Endometrial microvascular endothelial cells (primary cell): ENCODE data around the gene SLC5A9. TPM values are rescaled to one million over a fixed set of nuclear protein-coding genes. Genes with fewer than 3 reads are reported as not detected.

ENCODE experiments used
- in situ Hi-C: cut with HindIII; loops from 2 replicates; pipeline ENCODE4 v1.10.0; 2017; ENCODE audit warnings: low sequenced_read_pairs, low pct_unique_long_range_greater_than_20kb; ENCODE audit errors: inconsistent ontology term
- total RNA-seq: library from RNA; depleted of rRNA; stranded (reverse); fragments of >200 nt; gene quantifications from one replicate; pipeline ENCODE4 v1.2.3, GENCODE V29; 2015; ENCODE audit errors: inconsistent ontology term

The SLC5A9 gene
- total RNA-seq = not detected

DNA sequence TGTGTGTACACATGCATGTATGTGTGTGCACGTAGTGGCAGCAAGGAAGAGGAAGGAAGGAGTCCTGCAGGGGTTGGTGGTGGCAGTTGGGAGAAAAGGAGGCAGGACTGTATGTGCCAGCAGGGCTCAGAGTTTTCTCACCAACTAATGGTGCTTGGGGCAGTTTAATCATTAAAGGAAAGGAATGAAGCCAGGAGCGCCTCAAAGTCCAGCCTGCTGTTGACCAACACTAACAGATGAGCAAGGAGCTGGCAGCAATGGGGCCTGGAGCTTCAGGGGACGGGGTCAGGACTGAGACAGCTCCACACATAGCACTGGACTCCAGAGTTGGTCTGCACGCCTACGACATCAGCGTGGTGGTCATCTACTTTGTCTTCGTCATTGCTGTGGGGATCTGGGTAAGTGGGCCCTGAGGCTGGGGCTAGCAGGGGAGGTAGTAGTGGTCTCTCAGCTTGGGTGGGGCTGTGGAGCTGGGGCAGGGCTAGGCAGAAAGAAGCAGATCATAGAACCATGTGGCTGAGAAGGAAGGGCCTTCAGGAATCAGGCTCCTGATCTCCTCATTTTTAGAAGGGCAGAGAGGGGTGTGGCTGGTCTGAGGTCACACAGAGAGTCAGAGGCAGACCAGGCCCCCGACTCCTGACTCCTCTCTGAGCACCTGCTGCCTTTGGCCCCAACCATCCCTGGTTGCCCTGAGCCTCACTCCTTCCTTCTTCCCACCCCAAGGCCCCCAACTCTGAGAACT, at the start of gene SLC5A9:
Gene SLC5A9, plus strand, starts transcription at position 216 of the 742 bp plus-strand sequence. Its CDS starts 21 bp downstream, at position 237.
- in situ Hi-C loops = no loop called here

DNA sequence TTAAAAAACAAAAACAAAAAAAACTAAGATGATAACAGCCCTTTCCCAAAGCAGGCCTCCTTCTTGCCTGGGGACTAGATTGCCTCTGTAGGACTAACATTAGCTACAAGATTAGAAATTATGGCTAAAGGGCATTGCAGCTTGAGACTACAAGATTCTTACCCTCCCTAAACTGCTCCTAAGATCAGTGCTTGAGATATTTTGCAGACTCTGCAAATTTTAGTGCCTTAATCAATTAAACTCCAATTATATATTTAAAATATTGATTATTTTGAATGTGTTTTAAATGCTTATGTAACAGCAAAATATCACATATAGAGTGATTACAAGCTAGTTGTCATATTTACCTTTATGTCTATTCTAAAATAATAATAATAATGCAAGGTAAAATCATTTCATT, 47.4 kb upstream of the SLC5A9 start:
- in situ Hi-C loops = no loop called here

DNA sequence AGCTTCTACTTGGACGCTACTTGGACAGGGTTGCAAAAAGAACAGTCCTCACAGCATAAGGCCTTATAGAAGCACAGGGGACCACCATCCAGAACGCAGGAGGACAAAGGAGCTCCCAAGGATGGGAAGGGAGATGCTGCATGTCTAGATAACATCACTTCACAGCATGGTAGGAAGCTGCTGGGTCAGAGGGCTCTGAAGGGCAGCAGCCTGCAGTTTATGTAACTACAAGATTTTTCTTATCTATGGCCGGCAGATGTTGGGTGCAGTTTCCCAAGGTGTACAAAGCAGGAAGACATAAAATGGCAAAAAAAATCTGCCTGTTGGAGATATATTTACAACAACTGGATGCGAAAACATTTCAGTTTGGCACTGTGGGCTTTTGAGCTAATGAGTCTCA, 45.3 kb upstream of the SLC5A9 start:
- in situ Hi-C loops = no loop called here

DNA sequence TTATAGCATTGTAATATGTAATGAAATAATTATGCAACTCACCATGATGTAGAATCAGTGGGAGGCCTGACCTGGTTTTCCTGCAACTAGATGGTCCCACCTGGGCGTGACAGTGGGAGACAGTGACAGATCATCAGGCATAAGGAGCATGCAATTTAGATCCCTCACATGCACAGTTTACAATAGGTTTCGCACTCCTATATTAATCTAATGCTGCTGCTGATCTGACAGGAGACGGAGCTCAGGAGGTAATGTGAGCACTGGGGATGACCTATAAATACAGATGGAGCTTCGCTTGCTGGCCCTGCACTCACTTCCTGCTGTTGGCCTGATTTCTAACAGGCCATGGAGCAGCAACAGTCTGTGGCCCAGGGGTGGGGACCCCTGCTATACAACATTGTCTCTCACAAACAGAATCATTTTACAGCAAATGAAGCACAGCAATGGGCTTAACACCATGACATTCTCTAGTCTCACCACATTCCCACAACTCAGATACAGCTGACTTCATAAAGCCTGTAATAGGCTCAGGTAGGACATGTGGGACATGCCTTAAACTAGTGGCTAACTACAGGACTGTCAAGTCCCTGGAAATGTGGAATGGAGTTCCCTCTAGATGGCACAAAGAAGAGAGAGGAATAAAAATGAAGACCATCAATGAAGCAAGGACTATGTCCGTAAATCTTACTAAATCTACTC, 40.7 kb upstream of the SLC5A9 start:
- in situ Hi-C loops = no loop called here

DNA sequence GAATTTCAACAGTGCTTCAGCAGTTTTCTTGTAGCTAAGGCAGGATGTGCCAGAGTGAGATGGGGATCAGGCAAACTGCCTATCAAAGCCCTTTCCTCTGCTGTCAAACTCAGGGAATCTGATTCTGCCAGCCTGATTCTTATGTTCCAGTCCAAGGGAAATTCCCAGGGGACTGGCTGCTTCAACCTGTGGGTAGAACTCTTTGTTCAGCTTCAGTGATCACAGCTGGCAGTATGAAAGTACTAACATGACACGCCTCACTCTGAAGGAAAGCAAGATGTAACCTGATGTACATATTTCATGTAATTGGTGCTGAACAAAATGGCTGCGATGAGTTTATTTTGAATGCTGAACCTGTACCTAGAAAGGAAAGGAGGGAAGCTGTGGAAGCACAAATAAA, 40.1 kb upstream of the SLC5A9 start:
- in situ Hi-C loops = no loop called here

DNA sequence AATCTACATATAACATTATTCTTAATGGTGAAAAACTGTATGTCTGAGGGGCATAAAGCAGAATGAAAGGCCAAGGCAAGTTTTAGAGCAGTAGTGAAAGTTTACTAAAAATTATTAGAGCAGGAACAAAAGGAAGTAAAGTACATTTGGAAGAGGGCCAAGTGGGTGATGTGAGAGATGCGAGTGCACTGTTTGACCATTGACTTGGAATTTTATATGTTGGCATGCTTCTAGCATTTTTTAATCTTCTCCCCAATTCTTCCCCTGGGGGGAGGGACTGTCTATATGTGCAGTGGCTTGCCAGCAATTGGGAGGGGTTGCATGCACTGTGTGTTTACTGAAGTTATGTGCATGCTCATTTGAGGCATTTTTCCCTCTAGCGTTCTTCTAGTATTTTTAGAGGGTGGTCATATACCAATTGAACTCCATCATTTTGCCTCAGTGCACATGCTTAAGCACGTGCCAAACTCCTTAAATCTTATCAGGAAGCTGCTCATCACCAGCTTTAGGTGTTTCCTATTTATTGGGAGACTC, 36.1 kb upstream of the SLC5A9 start:
- in situ Hi-C loops = no loop called here

DNA sequence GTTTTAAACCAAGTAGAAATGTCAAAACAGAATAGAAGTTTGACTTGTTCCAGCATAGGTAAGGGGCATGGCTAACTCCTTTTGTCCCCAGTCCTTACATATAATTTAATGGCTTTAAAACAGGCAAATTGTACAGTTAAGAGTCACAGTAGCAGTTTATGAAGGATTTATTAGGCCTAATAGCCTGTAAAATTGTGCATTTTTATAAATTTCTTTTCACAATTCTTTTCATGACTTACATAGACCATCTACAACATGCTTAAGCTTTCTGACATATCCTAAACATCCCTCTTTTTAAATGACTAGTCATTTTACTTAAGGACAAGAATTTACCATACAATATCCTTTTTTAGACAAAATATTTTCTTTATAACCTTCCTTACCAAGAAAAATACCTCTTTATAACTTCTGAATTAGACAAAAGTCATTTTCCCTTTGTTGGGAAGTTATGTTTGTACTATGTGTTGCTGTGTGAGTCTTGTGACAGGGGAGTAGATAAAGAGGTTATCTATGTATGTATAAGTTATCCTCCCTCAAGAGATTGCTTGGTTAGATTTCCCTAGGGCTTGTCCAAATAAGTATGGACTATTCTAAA, 34.5 kb upstream of the SLC5A9 start:
- in situ Hi-C loops = no loop called here

DNA sequence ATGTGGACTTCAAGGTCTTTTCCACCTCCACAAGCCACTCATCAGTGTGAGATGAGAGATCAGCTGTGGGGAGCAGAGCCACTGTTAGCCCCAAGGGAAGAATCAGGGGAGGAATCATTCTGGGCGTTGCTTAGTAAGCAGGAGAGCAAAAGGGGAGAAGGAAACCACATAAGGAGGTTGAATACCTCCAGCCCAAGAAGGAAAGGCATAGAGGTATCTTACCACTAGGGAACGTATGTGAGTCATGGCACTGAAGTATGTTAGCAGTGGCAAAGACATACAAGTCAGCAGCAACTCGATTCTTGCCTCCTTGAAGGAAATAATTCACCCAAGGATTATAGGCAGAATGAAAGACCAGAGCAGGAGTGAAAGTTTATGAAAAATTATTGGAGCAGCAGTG, 31.6 kb upstream of the SLC5A9 start:
- in situ Hi-C loops = no loop called here

DNA sequence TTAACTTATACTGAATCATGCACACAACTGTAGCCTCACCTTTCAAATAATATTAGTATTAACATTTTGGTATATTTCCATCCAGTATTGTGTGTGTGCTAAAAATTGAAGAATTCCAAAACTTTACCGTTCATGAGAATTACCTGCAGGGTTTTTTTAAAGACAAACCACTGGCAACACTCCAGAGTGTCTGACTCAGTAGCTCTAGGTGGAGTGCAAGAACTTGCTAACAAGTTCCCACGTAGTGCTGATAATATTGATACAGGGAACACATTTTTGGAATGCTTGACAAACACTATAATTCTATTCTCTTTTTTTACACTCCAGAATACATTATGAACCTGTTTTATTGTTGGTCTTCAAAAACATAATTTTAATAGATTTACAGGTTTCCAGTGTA, 27.7 kb upstream of the SLC5A9 start:
- in situ Hi-C loops = no loop called here

DNA sequence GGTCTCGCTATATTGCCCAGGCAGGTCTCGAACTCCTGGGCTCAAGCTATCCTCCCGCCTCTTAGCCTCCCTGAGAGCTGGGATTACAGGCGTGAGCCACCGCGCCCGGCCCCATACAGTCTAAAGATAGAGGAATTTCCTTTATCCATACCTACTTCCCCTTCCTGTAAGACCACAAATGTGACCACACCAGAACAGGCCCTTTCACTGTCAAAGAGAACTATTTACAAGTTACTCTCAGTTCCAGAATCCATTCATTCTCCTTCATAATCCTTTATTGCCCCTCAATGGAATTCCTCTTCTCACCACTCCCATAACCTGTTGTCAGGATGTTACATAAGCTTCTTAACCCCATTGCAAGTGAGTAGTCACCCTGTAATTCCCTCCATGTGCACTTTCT, 26.3 kb upstream of the SLC5A9 start:
- in situ Hi-C loops = no loop called here

DNA sequence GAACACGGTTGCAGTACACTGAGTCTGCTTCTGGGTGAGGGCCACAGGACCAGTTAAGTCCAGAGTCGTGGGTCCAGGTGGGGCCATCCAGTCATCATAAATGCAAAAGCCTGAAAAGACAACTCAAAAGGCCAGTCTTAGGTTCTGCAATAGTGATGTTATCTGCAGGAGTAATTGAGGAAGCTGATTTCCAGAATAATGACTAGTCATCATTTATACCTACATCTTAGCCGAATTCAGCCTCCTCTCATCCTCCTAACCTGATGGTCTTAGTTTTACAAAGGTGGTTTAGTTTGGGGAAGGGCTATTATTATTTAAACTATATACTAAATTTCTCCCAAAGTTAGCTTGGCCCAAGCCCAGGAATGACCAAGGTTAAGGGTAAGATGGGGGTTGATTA, 23.5 kb upstream of the SLC5A9 start:
- in situ Hi-C loops = no loop called here

DNA sequence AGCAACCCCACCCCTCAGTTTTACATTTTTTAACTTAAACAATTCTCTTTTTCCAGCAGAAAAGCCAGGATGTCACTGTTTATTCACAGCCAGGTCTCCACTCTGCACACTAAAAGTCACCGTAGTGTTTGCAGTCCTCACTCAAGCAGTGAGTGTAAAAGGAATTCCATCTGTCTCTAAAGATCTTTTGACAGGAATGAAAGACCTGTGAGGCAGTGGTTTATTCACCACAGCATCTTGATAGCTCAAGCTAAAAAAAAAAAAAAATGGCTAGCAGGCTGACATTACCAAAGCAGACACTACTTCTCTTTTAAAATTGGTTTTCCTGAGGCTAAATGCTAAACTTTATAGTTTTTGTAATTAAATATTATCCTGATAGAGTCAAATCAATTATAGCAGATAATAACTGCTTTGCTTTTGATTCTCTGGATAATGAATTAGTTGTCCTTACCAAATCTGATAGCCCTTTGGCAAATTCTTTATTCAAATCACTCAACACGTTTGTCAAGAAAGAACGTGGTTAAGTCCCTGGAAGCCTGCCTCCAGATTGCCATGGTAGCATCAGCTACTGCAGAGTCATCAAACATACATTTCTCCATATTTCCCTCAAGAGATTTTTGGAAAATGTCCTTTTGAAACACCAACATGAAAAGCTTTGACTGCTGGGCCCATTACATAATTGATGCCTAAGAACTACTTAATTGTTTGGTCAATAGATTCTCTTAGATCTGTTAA, 22.2 kb upstream of the SLC5A9 start:
- in situ Hi-C loops = no loop called here

DNA sequence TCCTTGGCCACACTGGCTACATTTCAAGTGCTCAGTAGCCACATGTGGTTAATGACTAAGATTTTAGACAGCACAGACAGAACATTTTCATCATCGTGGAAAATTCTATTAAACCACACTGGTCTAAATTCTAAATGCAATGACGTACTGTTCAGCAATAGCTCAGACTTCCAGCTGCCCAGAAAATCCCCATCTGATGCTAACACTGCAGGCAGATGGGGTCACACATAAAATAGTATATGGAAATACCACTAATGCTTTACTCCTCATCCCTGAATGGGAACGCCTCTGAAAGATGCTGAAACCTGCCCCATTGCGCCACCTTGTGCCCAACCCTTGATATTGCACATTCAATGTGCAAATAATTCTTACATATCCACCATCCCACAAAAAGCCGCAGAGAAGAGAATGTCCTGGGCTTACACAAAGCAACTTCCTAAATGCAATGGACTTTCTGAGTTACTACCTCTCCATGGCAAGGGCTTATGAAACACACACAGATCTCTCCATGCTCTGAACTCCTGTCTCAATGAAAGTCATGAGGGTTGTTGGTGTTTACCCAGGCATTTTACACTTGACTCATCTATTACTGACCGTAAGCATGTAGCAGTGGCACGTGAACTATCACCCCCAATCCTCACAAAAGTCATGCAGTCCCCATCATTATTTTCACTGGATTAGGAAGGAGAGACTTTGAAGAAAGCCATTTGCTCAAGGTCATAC, 20.3 kb upstream of the SLC5A9 start:
- in situ Hi-C loops = no loop called here

DNA sequence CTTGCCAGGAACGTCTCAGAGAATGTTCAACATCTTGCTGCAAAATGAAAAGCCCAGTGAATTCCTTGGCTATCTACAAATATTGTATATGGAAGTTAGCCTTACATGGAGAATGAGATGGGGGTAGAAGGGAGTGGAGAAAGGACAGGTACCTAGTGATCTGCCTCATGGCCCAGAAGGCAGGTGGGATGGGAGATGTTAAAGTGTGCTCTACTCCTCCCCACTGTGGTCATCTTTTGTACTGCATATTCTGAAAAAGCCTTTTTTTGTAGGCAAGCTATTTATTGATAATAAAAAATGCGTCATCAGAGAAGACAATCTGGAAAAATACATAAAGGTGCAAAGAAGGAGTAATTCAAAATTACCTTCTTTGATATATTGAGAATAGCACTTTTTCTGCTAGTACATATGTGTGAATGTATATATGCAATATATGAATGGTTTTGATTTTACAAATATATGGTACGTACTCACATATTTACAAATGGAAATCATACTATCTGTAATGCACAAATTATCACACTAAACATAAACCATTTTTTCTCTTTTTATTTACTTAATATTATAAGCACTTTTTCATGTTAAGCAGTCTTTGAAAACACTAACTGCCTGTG, 19.1 kb upstream of the SLC5A9 start:
- in situ Hi-C loops = no loop called here

DNA sequence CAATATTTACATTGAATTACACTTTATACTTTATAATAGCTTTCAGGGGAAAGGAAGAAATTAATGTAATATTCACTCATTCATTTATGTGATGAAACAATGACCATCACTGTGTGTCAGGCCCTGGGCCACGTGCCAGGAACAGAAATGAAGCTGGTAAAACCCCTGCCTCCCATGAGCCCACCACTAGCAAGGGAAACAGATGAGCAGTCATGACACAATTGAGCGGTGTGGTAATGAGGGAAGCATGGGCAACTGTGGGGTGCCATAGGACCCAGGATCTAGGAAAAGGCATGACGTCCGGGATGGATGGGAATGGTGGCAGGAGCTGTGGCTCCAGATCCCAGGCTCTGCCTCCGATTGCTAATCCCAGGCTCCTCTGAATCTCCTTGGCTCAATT, 17.0 kb upstream of the SLC5A9 start:
- in situ Hi-C loops = no loop called here

DNA sequence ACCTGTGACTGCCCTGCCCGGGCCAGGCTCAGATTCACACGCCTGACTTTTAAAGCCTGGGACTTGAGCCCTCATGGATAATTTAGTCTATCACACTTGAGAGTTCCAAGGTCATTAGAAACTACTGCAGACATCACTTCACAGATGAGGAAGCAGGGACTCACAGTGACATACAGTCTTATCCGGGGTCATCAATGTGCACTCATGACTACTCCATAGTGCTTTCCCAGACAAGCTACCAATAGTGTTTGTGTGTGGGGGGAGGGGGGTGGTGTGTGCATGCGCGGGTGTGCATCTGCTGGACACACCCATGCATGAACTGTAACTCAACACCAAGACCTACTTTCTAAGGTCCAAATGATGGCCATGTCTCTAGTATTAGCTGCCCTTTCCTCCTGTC, 16.1 kb upstream of the SLC5A9 start:
- in situ Hi-C loops = no loop called here

DNA sequence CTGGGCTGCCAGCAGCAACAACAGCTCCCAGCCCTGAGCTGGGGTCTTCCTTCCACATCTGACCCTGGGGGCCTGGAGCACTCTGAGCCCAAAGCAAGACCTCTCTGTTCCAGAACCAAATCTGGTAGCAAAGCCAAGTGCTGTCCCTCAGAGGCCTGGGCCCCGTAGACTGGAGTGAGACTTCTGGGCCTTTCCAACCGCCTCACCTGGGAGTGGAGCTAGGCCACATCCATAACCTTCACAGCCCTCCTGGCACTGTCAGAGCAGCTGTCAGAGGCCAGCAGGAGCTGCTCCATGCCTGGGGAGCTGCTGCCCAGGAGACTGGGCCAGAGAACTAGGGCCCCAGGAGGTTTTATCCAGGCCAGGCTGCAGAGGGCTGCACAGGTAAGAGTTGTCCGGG, 15.4 kb upstream of the SLC5A9 start:
- in situ Hi-C loops = no loop called here

DNA sequence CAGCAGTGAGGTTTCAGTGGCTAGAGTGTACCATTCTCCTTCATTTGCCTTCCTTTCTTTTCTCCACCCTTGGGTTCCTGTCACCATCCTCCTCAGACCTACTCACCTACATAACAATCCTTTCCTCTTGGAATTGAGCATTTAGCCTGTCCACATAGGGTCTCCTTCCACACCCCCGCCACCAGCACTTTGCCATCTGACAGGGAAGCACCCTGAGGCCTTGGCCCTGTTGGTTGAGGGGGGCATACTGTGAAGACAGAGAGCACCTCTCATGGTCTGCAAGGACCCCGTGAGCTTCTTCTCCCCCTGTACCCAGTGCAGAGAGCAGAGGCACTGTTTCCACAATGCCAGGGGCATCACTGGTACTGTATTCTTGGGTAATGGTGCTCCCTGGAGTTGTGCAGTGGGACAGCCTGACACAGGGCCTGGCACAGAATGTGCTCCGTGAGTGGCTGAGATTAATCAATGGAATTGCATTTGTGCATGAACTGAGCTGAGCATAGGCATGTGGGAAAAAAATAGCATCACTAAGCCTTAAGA, 14.9 kb upstream of the SLC5A9 start:
- in situ Hi-C loops = no loop called here
